H1 (cell line): ENCODE results near the gene KMT2E. TPM values are rescaled to one million over a fixed set of nuclear protein-coding genes. Genes with fewer than 3 reads are reported as not detected.

ENCODE experiments used
- BACH1 ChIP-seq: IDR thresholded peaks from 2 replicates; pipeline ENCODE4 v1.6.1; 2012; ENCODE audit warnings: low read length, improper control_type of control experiment
- GABPA ChIP-seq: IDR thresholded peaks from 2 replicates; pipeline ENCODE4 v1.6.1; 2011; ENCODE audit warnings: mild to moderate bottlenecking, low read length, moderate library complexity, borderline replicate concordance; ENCODE audit not compliant: insufficient read depth
- JUN ChIP-seq: IDR thresholded peaks from 2 replicates; pipeline ENCODE4 v1.6.1; 2011; ENCODE audit warnings: low read depth, mild to moderate bottlenecking, improper control_type of control experiment, low read length
- NANOG ChIP-seq: IDR thresholded peaks from 2 replicates; pipeline ENCODE4 v1.6.1; 2011; ENCODE audit warnings: low read length, low read depth, mild to moderate bottlenecking, inconsistent platforms; ENCODE audit not compliant: insufficient read depth, poor library complexity, severe bottlenecking
- POLR2AphosphoS5 ChIP-seq: IDR thresholded peaks from 2 replicates; pipeline ENCODE4 v1.6.1; 2011; ENCODE audit warnings: low read depth, low read length
- SIRT6 ChIP-seq: IDR thresholded peaks from one replicate; pipeline ENCODE4 v1.7.1; 2012; ENCODE audit warnings: low read length, inconsistent platforms
- polyA plus RNA-seq, 7 experiments: library from polyadenylated mRNA; depleted of rRNA in 3 of 7; stranded (reverse) in 5 of 7; unstranded in 2 of 7; fragments of >200 nt in 5 of 7; fragments of 200-250 nt in 2 of 7; gene quantifications; 1 replicate in 5 of 7; 2 replicates in 1 of 7; 4 replicates in 1 of 7; pipeline versions ENCODE4 v1.2.1 to v1.2.3, GENCODE V29; 2011 to 2013; ENCODE audit warnings: missing spikeins in 2 of 7, mixed read lengths in 2 of 7
- total RNA-seq: library from RNA; stranded (reverse); fragmentation: NEBNext Ultra II Directional; extraction: Animal tissue kit (Norgen Biotek cat#: 25700); gene quantifications from 2 replicates; pipeline ENCODE4 v1.2.1, GENCODE V29; 2021
- TF ChIP-seq, protein P1 (sequence below): IDR thresholded peaks from 2 replicates; pipeline ENCODE4 v1.6.1; 2012; ENCODE audit warnings: inconsistent platforms

The KMT2E gene
- total and polyA plus RNA-seq, 2 of the 8 experiments (the other 6 are each of a cell fraction or from before 2014, with no cell fraction given), result 10.9 to 45.0 TPM

DNA sequence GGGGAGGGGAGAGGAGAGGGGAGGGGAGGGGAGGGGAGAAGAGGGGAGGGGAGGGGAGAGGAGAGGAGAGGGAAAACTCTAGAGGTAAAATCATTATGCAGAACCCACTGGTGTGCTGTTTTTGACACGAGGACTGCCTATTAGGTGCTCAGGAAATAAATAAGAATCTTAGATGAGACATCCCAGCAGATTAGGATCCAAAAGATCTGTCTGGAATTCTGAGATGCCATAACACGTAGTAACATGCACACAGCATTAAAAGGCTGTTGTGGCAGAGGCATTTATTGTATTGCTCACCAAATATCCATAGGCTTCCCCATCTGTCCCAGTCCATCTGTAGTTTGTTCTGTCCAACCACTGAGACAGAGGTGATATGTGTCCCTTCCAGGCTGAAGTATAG, 40.8 kb upstream of the KMT2E start (continued):
- no peak for TF ChIP-seq JUN
- TF ChIP-seq NANOG, result no peak
- TF ChIP-seq GABPA, result no peak
- TF ChIP-seq BACH1, result no peak
- TF ChIP-seq, protein P1, sequence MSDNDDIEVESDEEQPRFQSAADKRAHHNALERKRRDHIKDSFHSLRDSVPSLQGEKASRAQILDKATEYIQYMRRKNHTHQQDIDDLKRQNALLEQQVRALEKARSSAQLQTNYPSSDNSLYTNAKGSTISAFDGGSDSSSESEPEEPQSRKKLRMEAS, result no peak
- TF ChIP-seq SIRT6, result no peak
- TF ChIP-seq POLR2AphosphoS5, result no peak
